NCI-H1436 (cell line): ENCODE measurements around the gene PRRT2.
"Not testable (repeated sequence)": the region's sequence is repeated elsewhere in the genome, so short reads cannot be mapped to it uniquely, and the experiment has no call there.

Experiments used
- DNase-seq: peaks from one replicate; lab custom pipeline; 2025; lab: John Stamatoyannopoulos, UW

Gene PRRT2

GRCh38 chr16:29812754-29813643, 1.0 kb downstream of the PRRT2 start:
- DNase-seq, result no peak

- peak; percentile 12 for DNase-seq
Observed at GRCh38 chr16:29813644-29814562, 1.9 kb downstream of the PRRT2 start.

GRCh38 chr16:29814592-29814991, 2.6 kb downstream of the PRRT2 start:
- DNase-seq, result no peak

- peak; percentile 56 for DNase-seq
Observed at GRCh38 chr16:29815032-29815721, 3.2 kb downstream of the PRRT2 start.

- peak; percentile 98 for DNase-seq
Observed at GRCh38 chr16:29815793-29816693, 4.0 kb downstream of the PRRT2 start, which contains the start of gene PAGR1. TSS of gene PAGR1 (plus strand) at chr16:29816152. CDS start at chr16:29816526, 374 bp downstream.

- DNase-seq, result peak; percentile 30
Observed at GRCh38 chr16:29816694-29817441, 4.9 kb downstream of the PRRT2 start.

GRCh38 chr16:29818082-29818481, 6.1 kb downstream of the PRRT2 start:
- no peak for DNase-seq

- no peak for DNase-seq
Observed at GRCh38 chr16:29819506-29819905, 7.5 kb downstream of the PRRT2 start.

GRCh38 chr16:29820271-29820701, 8.3 kb downstream of the PRRT2 start, which contains the start of gene MVP:
TSS of gene MVP (plus strand) at chr16:29820462. CDS start at chr16:29830550, 10,088 bp downstream.
- peak; percentile 28 for DNase-seq

- no peak for DNase-seq
Observed at GRCh38 chr16:29820730-29821642, 9.0 kb downstream of the PRRT2 start.

- no peak for DNase-seq
Observed at GRCh38 chr16:29821643-29822115, 9.7 kb downstream of the PRRT2 start.

GRCh38 chr16:29824589-29825144, 12.7 kb downstream of the PRRT2 start:
- DNase-seq, result no peak

- DNase-seq, result no peak
Observed at GRCh38 chr16:29825145-29826044, 13.4 kb downstream of the PRRT2 start.

- DNase-seq, result no peak
Observed at GRCh38 chr16:29826342-29826695, 14.3 kb downstream of the PRRT2 start.

- DNase-seq, result no peak
Observed at GRCh38 chr16:29830774-29831173, 18.8 kb downstream of the PRRT2 start.

GRCh38 chr16:29831490-29831889, 19.5 kb downstream of the PRRT2 start:
- DNase-seq, result no peak

GRCh38 chr16:29833219-29833618, 21.2 kb downstream of the PRRT2 start:
- not testable (repeated sequence) for DNase-seq
